Caco-2 (cell line): ENCODE results near the gene OR2C3. TPM values are rescaled to one million over a fixed set of nuclear protein-coding genes. Genes with fewer than 3 reads are reported as not detected.

ENCODE experiments used
- BruUV-seq: library from RNA; stranded (reverse); fragments of 400-500 nt; replicated peaks from 2 replicates; lab custom pipeline; 2021; lab: Mats Ljungman, UMichigan
- CTCF ChIA-PET: fragments of 300-600 bp; sonication (Branson Sonifier 250); formaldehyde crosslinking; loops from one replicate; lab custom pipeline; 2022; ENCODE audit warnings: antibody characterized with exemption; lab: Charles Lee
- POLR2A ChIA-PET: fragments of 300-600 bp; sonication (Branson Sonifier 250); formaldehyde crosslinking; loops from one replicate; lab custom pipeline; 2022; ENCODE audit warnings: antibody characterized with exemption; lab: Charles Lee
- DNase-seq, 2 experiments: peaks; one replicate each; pipeline versions ENCODE4 v3.0.0 to v3.0.0-alpha.2; 2020 to 2022
- H3K27me3 ChIP-seq: replicated peaks from 2 replicates; pipeline ENCODE4 v1.6.0; 2011; ENCODE audit warnings: low read length; ENCODE audit not compliant: control insufficient read depth, insufficient read depth
- H3K36me3 ChIP-seq: 2 replicates; pipeline ENCODE4 v1.5.1; 2011; ENCODE audit warnings: low read length; ENCODE audit not compliant: control insufficient read depth, insufficient read depth
- H3K4me1 ChIP-seq: fragments of 250-450 bp; sonication (Bioruptor Pico); 2 replicates; pipeline ENCODE4 v1.5.1; 2020; ENCODE audit warnings: mild to moderate bottlenecking
- H3K4me3 ChIP-seq: 2 replicates; pipeline ENCODE4 v1.5.1; 2011; ENCODE audit warnings: low read depth, mild to moderate bottlenecking, control low read depth, low read length
- H3K9me3 ChIP-seq: fragments of 250-450 bp; sonication (Bioruptor Pico); 2 replicates; pipeline ENCODE4 v1.5.1; 2020; ENCODE audit warnings: mild to moderate bottlenecking, moderate library complexity
- H3K27ac Mint-ChIP-seq: one replicate; pipeline ENCODE4 v1.8.0; 2022; ENCODE audit warnings: mixed read lengths; ENCODE audit not compliant: unreplicated experiment
- H3K27me3 Mint-ChIP-seq: one replicate; pipeline ENCODE4 v1.8.0; 2022; ENCODE audit warnings: mixed read lengths; ENCODE audit not compliant: insufficient read depth, unreplicated experiment
- H3K36me3 Mint-ChIP-seq: one replicate; pipeline ENCODE4 v1.8.0; 2022; ENCODE audit warnings: mild to moderate bottlenecking, mixed read lengths; ENCODE audit not compliant: insufficient read depth, unreplicated experiment
- H3K4me1 Mint-ChIP-seq: one replicate; pipeline ENCODE4 v1.8.0; 2022; ENCODE audit warnings: low read depth, mixed read lengths; ENCODE audit not compliant: unreplicated experiment
- H3K4me3 Mint-ChIP-seq: one replicate; pipeline ENCODE4 v1.8.0; 2022; ENCODE audit warnings: mild to moderate bottlenecking, moderate library complexity, mixed read lengths; ENCODE audit not compliant: unreplicated experiment
- H3K9me3 Mint-ChIP-seq: one replicate; pipeline ENCODE4 v1.8.0; 2022; ENCODE audit warnings: mixed read lengths; ENCODE audit not compliant: unreplicated experiment
- CTCF ChIP-seq, 2 experiments: fragments of 200-600 bp in 1 of 2; IDR thresholded peaks; 1 replicate in 1 of 2; 2 replicates in 1 of 2; pipeline versions ENCODE4 v1.5.1 to v1.8.0; 2011 to 2022; ENCODE audit warnings: antibody characterized with exemption in 1 of 2, control low read depth in 1 of 2, inconsistent platforms in 1 of 2, low read depth in 1 of 2, low read length in 1 of 2, mild to moderate bottlenecking in 1 of 2, moderate library complexity in 1 of 2; ENCODE audit not compliant: insufficient read depth in 1 of 2, severe bottlenecking in 1 of 2, unreplicated experiment in 1 of 2
- intact Hi-C: fragments of 100-400 bp; cut with micrococcal nuclease; formaldehyde crosslinking; loops from one replicate; pipeline ENCODE4 v1.10.0; 2022; ENCODE audit not compliant: unreplicated experiment
- total RNA-seq: library from RNA; stranded (reverse); gene quantifications from 2 replicates; pipeline ENCODE4 v1.2.3, GENCODE V29; 2022

Gene OR2C3
- total RNA-seq, 1 experiment from 2014 or later, result not detected

- intact Hi-C loops, result no loop called here
- BruUV-seq, result no TSS peak
- H3K36me3 Mint-ChIP-seq, result no peaks in the 10 kb centered on the region
- no peak for DNase-seq
- no peaks in the 10 kb centered on the region for H3K4me1 ChIP-seq
- no peaks in the 10 kb centered on the region; the same call in 1 of the 2 replicates for H3K9me3 ChIP-seq
- CTCF ChIA-PET, result no interaction called here
- H3K27ac Mint-ChIP-seq, result no peak overlapping the region
- TF ChIP-seq CTCF (IDR thresholded peaks at IDR 0.05; ENCODE audit: insufficient read depth in 1 of 2, low read depth in 1 of 2, low read length in 1 of 2, severe bottlenecking in 1 of 2, unreplicated experiment in 1 of 2), result no peak
- no peaks in the 10 kb centered on the region for H3K36me3 ChIP-seq
- no peak overlapping the region for H3K4me3 ChIP-seq
- no peaks in the 10 kb centered on the region for H3K9me3 Mint-ChIP-seq
- POLR2A ChIA-PET, result no interaction called here
- H3K4me3 Mint-ChIP-seq, result no peak overlapping the region
- H3K27me3 Mint-ChIP-seq, result peaks cover 8% of the 10 kb centered on the region
- H3K27me3 ChIP-seq, result no peaks in the 10 kb centered on the region
- no peaks in the 10 kb centered on the region for H3K4me1 Mint-ChIP-seq
Observed at GRCh38 chr1:247561711-247562110, 25.5 kb upstream of the OR2C3 start.

GRCh38 chr1:247557926-247558674 lies 21.9 kb upstream of the OR2C3 start:
- no peaks in the 10 kb centered on the region for H3K9me3 Mint-ChIP-seq
- no peak overlapping the region for H3K4me3 Mint-ChIP-seq
- Histone ChIP-seq H3K4me3 (no peak overlapping the region), H3K4me1 (no peaks in the 10 kb centered on the region), H3K9me3 (no peaks in the 10 kb centered on the region; the same call in 1 of the 2 replicates), H3K36me3 (no peaks in the 10 kb centered on the region), H3K27me3 (no peaks in the 10 kb centered on the region)
- H3K27me3 Mint-ChIP-seq, result peaks cover 8% of the 10 kb centered on the region
- ChIA-PET POLR2A (no interaction called here), CTCF (no interaction called here)
- no peaks in the 10 kb centered on the region for H3K4me1 Mint-ChIP-seq
- no peak for DNase-seq
- no peak for TF ChIP-seq CTCF (IDR thresholded peaks at IDR 0.05; ENCODE audit: insufficient read depth in 1 of 2, low read depth in 1 of 2, low read length in 1 of 2, severe bottlenecking in 1 of 2, unreplicated experiment in 1 of 2)
- H3K27ac Mint-ChIP-seq, result no peak overlapping the region
- intact Hi-C loops, result no loop called here
- H3K36me3 Mint-ChIP-seq, result no peaks in the 10 kb centered on the region
- no TSS peak for BruUV-seq

- H3K4me3 Mint-ChIP-seq, result no peak overlapping the region
- no peaks in the 10 kb centered on the region for H3K36me3 ChIP-seq
- no peaks in the 10 kb centered on the region for H3K27me3 ChIP-seq
- H3K4me3 ChIP-seq, result no peak overlapping the region
- H3K9me3 ChIP-seq, result no peaks in the 10 kb centered on the region
- H3K9me3 Mint-ChIP-seq, result no peaks in the 10 kb centered on the region
- H3K27ac Mint-ChIP-seq, result peak overlapping the region; percentile 28
- intact Hi-C loops, result no loop called here
- no peaks in the 10 kb centered on the region for H3K4me1 ChIP-seq
- no peak for DNase-seq
- ChIA-PET POLR2A (no interaction called here), CTCF (no interaction called here)
- no TSS peak for BruUV-seq
- TF ChIP-seq CTCF (IDR thresholded peaks at IDR 0.05; ENCODE audit: insufficient read depth in 1 of 2, low read depth in 1 of 2, low read length in 1 of 2, severe bottlenecking in 1 of 2, unreplicated experiment in 1 of 2), result no peak
- no peaks in the 10 kb centered on the region for H3K36me3 Mint-ChIP-seq
- H3K27me3 Mint-ChIP-seq, result peaks cover 3% of the 10 kb centered on the region
- peaks cover 5% of the 10 kb centered on the region for H3K4me1 Mint-ChIP-seq
Observed at GRCh38 chr1:247552231-247552630, 16.0 kb upstream of the OR2C3 start.
